HG03196 (cell line): ENCODE measurements around the gene SMYD3.

Source experiments
- ATAC-seq: cut with Tn5 transposase; IDR thresholded peaks from one replicate; pipeline ENCODE4 v1.9.1; 2021; ENCODE audit not compliant: unreplicated experiment

Gene SMYD3

GRCh38 chr1:246506674-246507481, at the start of gene SMYD3:
Gene SMYD3 (minus strand): TSS chr1:246507279.
- ATAC-seq = peak; percentile 84

DNA sequence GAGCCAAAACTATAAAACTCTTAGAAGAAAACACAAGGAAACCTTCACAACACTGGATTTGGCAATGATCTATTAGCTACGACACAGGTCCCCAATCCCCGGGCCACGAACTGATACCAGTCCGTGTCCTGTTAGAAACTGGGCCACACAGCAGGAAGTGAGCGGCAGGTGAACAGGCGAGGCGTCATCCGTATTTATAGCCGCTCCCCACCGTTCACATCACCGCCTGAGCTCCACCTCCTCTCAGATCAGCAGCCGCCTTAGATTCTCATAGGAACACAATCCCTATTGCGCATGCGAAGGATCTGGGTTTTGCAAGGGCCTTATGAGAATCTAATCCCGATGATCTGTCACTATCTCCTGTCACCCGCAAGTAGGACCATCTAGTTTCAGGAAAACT, 47.1 kb upstream of the SMYD3 start:
- no peak for ATAC-seq

GRCh38 chr1:246552110-246552509, 45.0 kb upstream of the SMYD3 start:
- ATAC-seq = no peak

DNA sequence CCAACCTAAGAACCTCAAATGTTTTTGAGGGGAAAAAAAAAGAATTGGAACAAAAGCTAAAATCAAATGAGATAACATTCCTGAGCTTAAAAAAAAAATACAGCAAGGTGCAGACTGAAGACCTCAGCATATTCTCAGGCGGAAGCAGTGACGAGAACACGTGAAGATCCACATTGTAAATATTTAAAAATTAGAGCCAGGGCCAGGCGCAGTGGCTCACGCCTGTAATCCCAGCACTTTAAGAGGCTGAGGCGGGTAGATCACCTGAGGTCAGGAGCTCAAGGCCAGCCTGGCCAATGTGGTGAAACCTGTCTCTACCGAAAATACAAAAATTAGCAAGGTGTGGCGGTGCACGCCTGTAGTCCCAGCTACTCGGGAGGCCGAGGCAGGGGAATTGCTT, 43.3 kb upstream of the SMYD3 start:
- no peak for ATAC-seq

- ATAC-seq = no peak
Measured at GRCh38 chr1:246549665-246550064, 42.6 kb upstream of the SMYD3 start.

GRCh38 chr1:246544001-246544400, 36.9 kb upstream of the SMYD3 start:
- no peak for ATAC-seq

DNA sequence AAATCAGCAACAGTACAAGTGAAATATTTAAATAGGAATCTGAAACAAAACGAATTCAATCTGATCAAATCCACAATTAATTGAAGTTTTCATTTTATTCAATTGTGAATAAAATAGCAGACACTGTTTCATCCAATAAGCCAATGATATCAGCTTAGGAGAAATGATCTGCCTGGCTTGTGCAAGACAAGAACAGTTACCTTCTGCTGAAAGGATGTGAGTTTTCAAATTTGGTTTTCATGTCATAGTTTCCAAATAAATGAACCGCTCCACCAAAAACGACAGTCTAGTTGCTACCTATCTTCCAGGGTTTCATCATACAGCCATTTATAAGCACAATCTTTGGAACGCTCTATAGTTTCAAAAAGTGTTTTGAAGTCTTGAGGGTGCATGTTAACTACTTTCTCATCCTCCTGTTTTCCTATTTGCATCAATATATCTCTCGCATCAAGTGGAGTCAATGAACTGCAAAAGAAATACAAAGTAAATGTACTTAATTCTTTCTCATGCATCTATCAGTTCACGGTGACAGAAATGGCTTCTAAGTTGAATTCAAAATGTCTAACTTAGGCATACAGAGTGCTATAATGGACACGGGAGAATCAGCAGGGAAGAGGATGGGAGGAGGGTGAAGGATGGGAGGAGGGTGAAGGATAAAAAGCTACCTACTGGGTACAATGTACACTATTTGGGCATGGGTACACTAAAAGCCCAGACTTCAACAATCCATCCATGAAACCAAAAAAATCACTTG, 33.8 kb upstream of the SMYD3 start:
- no peak for ATAC-seq

- ATAC-seq = no peak
Measured at GRCh38 chr1:246537887-246538286, 30.8 kb upstream of the SMYD3 start.

DNA sequence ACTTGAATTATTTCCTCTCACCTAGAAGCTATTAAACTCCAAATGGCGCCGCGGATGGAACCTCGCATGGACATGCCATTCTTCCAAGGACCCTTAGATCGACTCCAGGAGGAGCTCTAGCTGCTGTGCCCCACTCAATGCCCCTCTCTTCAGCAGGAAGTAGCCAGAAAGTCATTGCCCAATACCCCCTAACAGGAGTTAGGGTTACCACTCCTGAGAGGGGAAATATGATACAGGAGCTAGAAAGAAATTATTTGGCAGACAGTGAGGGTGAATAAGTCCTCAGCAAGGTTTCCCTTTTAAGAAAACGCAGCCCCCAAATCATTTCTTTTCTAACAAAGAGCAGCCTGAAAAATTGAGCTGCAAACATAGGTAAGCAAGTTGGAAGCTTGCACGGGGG, 30.4 kb upstream of the SMYD3 start:
- no peak for ATAC-seq

DNA sequence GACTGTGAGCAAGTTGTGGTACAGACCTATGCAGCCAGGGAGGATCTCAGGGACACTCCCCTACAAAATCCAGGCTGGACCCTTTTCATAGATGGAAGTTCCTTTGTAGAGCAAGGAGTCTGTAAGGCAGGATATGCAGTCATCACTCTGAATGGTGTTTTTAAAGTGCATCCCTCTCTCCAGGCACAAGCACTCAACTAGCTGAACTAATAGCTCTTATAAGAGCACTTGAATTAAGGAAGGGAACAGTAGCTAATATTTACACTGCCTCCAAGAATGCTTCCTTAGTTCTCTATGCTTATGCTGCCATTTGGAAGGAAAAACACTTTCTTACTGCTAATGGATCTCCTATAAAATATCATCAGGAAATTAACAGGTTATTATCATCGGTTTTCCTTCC, 27.0 kb upstream of the SMYD3 start:
- no peak for ATAC-seq

- ATAC-seq = no peak
Measured at GRCh38 chr1:246533371-246533905, 26.4 kb upstream of the SMYD3 start.

GRCh38 chr1:246532519-246532918, 25.4 kb upstream of the SMYD3 start:
- no peak for ATAC-seq

GRCh38 chr1:246530482-246530881, 23.4 kb upstream of the SMYD3 start:
- no peak for ATAC-seq

DNA sequence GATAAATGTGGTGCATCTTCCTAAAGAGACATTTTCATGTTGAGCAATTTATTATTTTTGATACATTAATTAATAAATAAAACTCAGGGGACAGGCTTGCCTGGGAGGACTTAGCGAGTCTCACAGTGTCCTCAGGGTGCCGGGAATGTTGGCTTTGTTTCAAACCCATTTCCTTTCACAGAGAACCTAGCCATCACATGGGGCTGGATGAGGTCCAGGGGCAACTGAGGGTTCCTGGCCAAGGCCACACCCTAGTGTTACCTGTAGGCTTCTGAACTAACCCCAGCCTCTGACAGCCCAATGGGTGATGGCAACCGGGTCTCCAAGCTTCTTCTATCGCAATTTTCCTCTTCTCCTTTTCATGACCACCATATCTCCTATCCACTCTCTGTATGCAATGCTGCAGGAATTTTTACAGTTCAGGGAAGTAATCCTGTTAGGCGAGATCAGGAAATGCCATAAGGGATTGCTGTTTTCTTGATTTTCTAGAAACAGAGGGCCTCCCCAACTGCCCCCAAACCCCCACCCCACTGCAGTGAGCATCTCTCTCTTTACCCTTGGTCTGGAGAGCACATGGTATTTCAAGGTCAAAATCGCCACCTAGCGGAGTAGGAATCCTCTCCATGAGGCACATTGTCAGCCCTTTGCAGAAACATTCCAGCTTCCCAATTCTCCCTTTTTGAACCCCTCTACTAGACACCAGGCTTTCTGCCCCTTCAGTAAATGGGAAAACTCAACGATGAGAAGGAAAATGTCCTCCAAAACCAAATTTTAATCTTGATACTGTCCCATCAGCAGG, 22.1 kb upstream of the SMYD3 start:
- no peak for ATAC-seq

GRCh38 chr1:246527402-246528088, 20.5 kb upstream of the SMYD3 start:
- no peak for ATAC-seq

GRCh38 chr1:246526915-246527314, 19.8 kb upstream of the SMYD3 start:
- ATAC-seq = no peak

GRCh38 chr1:246526380-246526779, 19.3 kb upstream of the SMYD3 start:
- ATAC-seq = no peak

GRCh38 chr1:246519514-246519913, 12.4 kb upstream of the SMYD3 start:
- ATAC-seq = no peak

DNA sequence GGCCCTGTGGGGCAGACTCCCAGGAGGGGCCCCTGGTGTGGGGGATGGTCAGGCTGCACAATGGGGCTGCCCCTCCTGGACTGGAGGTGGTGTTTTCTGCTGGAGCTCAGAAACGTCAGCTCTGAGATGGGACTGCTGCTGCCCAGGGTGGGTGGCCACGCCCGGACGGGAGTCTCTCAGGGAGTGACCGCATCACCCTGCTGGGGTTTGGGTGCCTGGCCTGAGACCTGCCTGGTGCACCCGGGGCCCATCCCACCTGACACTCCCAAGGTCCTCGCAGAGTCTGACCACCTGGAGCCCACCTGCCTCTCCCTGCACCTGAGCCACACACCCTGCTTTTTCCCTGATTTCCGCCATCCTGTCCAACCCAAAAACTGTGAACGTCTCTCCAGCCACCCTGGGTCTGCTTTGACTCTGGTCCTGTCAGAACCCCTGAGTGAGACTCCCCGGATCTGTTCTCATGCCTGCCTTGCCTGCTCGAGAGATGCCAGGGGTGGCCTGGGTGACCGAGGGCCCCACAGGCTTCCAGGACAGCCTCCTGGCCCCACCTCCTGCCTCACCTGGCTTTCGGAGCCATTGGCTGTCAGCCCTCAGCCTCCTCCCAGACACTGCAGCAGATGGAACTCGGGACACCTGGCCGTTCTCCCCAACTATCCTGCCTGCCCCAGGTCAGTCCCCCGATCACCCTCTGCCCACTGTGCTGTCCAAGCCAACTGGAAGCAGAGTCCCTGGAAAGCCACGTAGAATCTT, 11.6 kb upstream of the SMYD3 start:
- ATAC-seq = no peak

- no peak for ATAC-seq
Measured at GRCh38 chr1:246517391-246517790, 10.3 kb upstream of the SMYD3 start.
